Epithelial cell of esophagus (primary cell): ENCODE data around the gene SDF2.

Experiments
- DNase-seq: peaks from one replicate; pipeline ENCODE4 v3.0.0; 2010; ENCODE audit warnings: low read depth
- H3K4me3 ChIP-seq: 2 replicates; pipeline ENCODE4 v1.5.1; 2011; ENCODE audit warnings: mild to moderate bottlenecking, low read length, control low read depth
- TF ChIP-seq, protein P1 (sequence below): IDR thresholded peaks from 2 replicates; pipeline ENCODE4 v1.5.1; 2011; ENCODE audit warnings: low read depth, mild to moderate bottlenecking, low read length, control low read depth, inconsistent platforms; ENCODE audit not compliant: insufficient read depth; ENCODE audit errors: missing control alignments

The SDF2 gene

DNA sequence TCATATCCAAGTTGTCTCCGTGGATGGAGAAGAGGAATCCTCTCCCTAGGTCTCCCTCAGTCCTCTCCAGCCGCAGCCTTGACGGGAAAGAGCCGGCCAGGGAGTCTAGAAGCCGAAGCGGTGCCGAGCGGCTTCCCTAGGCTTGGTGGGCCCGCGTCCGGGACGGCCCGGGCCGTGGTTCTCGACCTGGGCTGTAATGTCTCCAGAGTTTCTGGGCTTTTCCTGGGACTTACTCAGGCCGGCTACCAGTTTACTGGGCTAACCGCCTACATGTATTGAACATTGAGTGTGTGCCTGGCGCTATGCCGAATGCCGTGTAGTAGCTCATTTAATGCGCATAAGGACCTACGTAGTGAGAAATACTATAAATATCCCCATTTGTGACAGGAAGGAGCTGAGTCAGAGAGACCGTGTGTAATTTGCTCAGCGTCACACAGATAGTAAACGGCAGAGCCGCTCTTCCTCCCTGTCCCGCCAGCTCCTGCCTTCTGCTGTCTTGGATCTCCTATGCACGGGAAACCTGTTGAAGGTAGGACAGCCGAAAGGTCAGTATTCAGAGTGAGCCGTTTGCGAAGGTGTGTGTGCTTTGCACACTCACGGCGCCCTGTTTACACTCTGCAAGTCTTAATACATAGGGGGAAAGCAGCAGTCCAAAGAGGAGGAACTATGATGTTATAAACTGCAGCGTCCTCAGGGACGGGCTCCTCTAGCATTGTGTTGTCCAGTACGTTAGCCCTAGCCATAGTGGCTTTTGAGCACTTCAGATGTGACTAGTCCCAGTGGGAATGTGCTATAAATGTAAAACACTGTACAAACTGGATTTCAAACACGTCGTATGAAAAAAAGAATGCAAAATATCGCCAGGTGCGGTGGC lies 62.2 kb downstream of the SDF2 start:
- peak overlapping the region; percentile 68 for H3K4me3 ChIP-seq
- DNase-seq: peak; percentile 86
- TF ChIP-seq, protein P1, sequence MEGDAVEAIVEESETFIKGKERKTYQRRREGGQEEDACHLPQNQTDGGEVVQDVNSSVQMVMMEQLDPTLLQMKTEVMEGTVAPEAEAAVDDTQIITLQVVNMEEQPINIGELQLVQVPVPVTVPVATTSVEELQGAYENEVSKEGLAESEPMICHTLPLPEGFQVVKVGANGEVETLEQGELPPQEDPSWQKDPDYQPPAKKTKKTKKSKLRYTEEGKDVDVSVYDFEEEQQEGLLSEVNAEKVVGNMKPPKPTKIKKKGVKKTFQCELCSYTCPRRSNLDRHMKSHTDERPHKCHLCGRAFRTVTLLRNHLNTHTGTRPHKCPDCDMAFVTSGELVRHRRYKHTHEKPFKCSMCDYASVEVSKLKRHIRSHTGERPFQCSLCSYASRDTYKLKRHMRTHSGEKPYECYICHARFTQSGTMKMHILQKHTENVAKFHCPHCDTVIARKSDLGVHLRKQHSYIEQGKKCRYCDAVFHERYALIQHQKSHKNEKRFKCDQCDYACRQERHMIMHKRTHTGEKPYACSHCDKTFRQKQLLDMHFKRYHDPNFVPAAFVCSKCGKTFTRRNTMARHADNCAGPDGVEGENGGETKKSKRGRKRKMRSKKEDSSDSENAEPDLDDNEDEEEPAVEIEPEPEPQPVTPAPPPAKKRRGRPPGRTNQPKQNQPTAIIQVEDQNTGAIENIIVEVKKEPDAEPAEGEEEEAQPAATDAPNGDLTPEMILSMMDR: no peak

DNA sequence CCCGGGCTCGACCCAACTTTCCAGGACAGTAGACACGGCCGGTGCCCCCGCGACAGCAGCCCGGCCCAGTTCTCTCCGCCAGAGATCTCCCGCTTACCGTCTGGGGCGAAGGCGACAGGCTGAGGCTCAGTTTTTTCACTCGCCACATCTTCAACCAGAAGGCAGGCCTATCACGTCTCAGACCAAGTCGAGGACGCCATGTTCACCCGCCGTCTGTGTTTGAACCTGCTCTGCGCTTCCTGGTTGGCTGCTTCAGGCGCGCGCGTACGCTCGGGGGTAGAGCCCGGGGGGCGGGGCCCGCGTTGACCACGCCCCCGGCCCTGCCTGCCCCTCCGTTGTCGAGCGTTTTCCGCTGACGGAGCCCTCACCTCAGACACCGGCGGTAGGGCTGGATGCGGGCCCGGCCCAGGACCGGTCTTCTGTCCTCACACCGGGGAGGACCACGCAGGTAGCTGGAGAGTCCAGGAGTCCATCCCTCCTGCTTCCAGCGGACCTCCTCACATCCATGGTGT lies 62.9 kb downstream of the SDF2 start, which contains the start of gene SPAG5:
Gene SPAG5 (minus strand): TSS at position 227 of the 512 bp plus-strand sequence. CDS start 79 bp downstream, at position 148.
- peak within 1 kb of the TSS; percentile 68 for H3K4me3 ChIP-seq
- TF ChIP-seq, protein P1: no peak
- peak; percentile 94 for DNase-seq

DNA sequence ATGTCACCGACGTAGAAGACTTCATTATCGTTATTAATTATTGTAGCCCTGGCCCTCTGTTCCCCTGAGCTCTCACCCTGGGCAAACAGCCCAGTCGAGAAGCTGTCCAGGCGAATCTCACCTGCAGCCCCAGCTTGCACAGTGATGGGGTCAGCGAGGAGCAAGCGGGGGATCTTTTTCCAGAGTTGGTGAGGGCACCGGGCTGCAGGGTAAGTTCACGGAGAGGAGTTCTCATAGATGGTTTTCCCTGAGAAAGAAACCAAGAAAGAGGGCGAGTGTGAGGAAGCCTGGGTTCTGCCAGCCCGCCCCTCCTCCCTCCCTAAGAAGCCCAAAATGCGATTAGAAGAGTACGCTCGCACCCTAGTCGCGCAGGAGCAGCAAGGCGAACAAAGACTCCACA lies 63.3 kb downstream of the SDF2 start:
- TF ChIP-seq, protein P1: no peak
- peak overlapping the region; percentile 68 for H3K4me3 ChIP-seq
- no peak for DNase-seq
